Aorta (tissue), 5 donors: ENCODE results near the gene MAJIN. TPM values are rescaled to one million over a fixed set of nuclear protein-coding genes. Genes with fewer than 3 reads are reported as not detected.

Source experiments
- ATAC-seq: fragments of 200-7000 bp; cut with Tn5 transposase; one replicate; pipeline ENCODE4 v1.9.1; 2022; ENCODE audit warnings: moderate library complexity; ENCODE audit not compliant: low FRiP score
- DNase-seq, 2 donors: peaks; one replicate each; pipeline ENCODE4 v3.0.0-alpha.2; 2020
- H3K27ac ChIP-seq, 2 donors: one replicate each; pipeline ENCODE4 v1.5.1; 2013; ENCODE audit warnings: low read length in 2 of 2, mild to moderate bottlenecking in 2 of 2, moderate library complexity in 2 of 2, control low read depth in 1 of 2, inconsistent platforms in 1 of 2, low read depth in 1 of 2
- H3K27me3 ChIP-seq, 2 donors: one replicate each; pipeline ENCODE4 v1.6.1; 2013; ENCODE audit warnings: control low read depth in 1 of 2, low read length in 1 of 2, mild to moderate bottlenecking in 1 of 2, moderate library complexity in 1 of 2; ENCODE audit not compliant: insufficient read depth in 2 of 2, control insufficient read depth in 1 of 2
- H3K36me3 ChIP-seq, 2 donors: one replicate each; pipeline ENCODE4 v1.6.1; 2013; ENCODE audit warnings: control low read depth in 1 of 2, low read length in 1 of 2, mild to moderate bottlenecking in 1 of 2; ENCODE audit not compliant: insufficient read depth in 2 of 2, control insufficient read depth in 1 of 2
- H3K4me1 ChIP-seq, 2 donors: one replicate each; pipeline ENCODE4 v1.6.1; 2013; ENCODE audit warnings: low read length in 2 of 2, control low read depth in 1 of 2, mild to moderate bottlenecking in 1 of 2, moderate library complexity in 1 of 2; ENCODE audit not compliant: insufficient read depth in 2 of 2, control insufficient read depth in 1 of 2
- H3K4me3 ChIP-seq, 2 donors: one replicate each; pipeline ENCODE4 v1.5.1; 2013; ENCODE audit warnings: low read length in 2 of 2, control low read depth in 1 of 2, mild to moderate bottlenecking in 1 of 2
- H3K9me3 ChIP-seq: one replicate; pipeline ENCODE4 v1.6.1; 2013; ENCODE audit warnings: mild to moderate bottlenecking, low read length; ENCODE audit not compliant: control insufficient read depth
- WGBS, 2 donors: extraction: QIAGEN DNeasy Blood & Tissue Kit; methylation state at CpG; one replicate each; pipeline ENCODE4 v1.1.7; 2013; 5-methylcytosine and 5-hydroxymethylcytosine counted together
- intact Hi-C, 2 donors: fragments of 100-400 bp; cut with DNase I; formaldehyde crosslinking; loops; one replicate each; pipeline versions ENCODE4 v1.14.2 to v1.15.0; 2022
- microRNA-seq, 2 donors: library from miRNA; unstranded; fragments of <30 nt; microRNA quantifications; one replicate each; pipeline ENCODE4 v1.2.0, GENCODE V29; 2020
- polyA plus RNA-seq, 2 donors: library from polyadenylated mRNA; stranded (reverse); fragments of 200-250 nt; gene quantifications; one replicate each; pipeline ENCODE4 v1.2.3, GENCODE V29; 2013
- total RNA-seq, 2 donors: library from RNA; stranded (reverse); fragmentation: NEBNext Ultra II Directional; extraction: Animal tissue kit (Norgen Biotek cat#: 25700); gene quantifications; one replicate each; pipeline ENCODE4 v1.2.1, GENCODE V29; 2021
- donor health status: healthy with polysubstance abuse.
- donor health status: Bipolar disorder and iron deficiency.
- donor health status: DM: no; HTN: no; CAD: no.
- donor health status: DM: no; HTN: no; CAD: no.
- donor health status: DM: yes; HTN: yes; CAD: no.

MAJIN gene
- total and polyA plus RNA-seq, 4 donors = not detected

- DNase-seq = no peak
- Histone ChIP-seq H3K9me3 (no peaks in the 10 kb centered on the region), H3K36me3 (no peaks in the 10 kb centered on the region), H3K4me3 (no peak overlapping the region), H3K4me1 (no peaks in the 10 kb centered on the region), H3K27me3 (no peaks in the 10 kb centered on the region), H3K27ac (no peak overlapping the region)
- no peak for ATAC-seq
- intact Hi-C loops = no loop called here
- 90 to 93% methylated on average over 7 of the region's 7 CpGs for WGBS, 2 donors
Measured at GRCh38 chr11:64890522-64890939, 81.4 kb downstream of the MAJIN start.

- no peak for DNase-seq
- Histone ChIP-seq H3K9me3 (no peaks in the 10 kb centered on the region), H3K27me3 (no peaks in the 10 kb centered on the region), H3K27ac (no peak overlapping the region), H3K4me1 (no peaks in the 10 kb centered on the region), H3K4me3 (no peak overlapping the region), H3K36me3 (no peaks in the 10 kb centered on the region)
- 69% methylated on average over 9 of the region's 9 CpGs for WGBS, 2 donors
- intact Hi-C loops = no loop called here
- no peak for ATAC-seq
Measured at GRCh38 chr11:64888729-64889511, 83.0 kb downstream of the MAJIN start.

- no peaks in the 10 kb centered on the region for H3K36me3 ChIP-seq
- no peak overlapping the region for H3K4me3 ChIP-seq
- DNase-seq = no peak
- H3K27me3 ChIP-seq = no peaks in the 10 kb centered on the region
- no peaks in the 10 kb centered on the region for H3K9me3 ChIP-seq
- intact Hi-C loops = no loop called here
- WGBS, 2 donors = 69 to 70% methylated on average over 8 of the region's 8 CpGs
- ATAC-seq = no peak
- no peak overlapping the region for H3K27ac ChIP-seq
- no peaks in the 10 kb centered on the region for H3K4me1 ChIP-seq
Measured at GRCh38 chr11:64888406-64888728, 83.5 kb downstream of the MAJIN start.

Small RNA genes within 50 kb of the gene (microRNA-seq; reads per million reads assigned to microRNA genes)
- 0 to 0.60 reads per million in 2 donors for gene MIR6749
- 0 to 1.2 reads per million in 2 donors for gene MIR6750
- gene MIR6879 = 3.0 to 6.0 reads per million in 2 donors

Other genes with a start within 250 kb of the MAJIN start
- gene NRXN2, start 248.9 kb downstream of the MAJIN start, total RNA-seq = 10 to 100 TPM; 21.6 to 35.9 TPM
- 1 to 10 TPM; 2.6 to 9.6 TPM for gene NRXN2, start 248.9 kb downstream of the MAJIN start, polyA plus RNA-seq
- 10 to 100 TPM; 44.7 to 52.6 TPM for gene RASGRP2, start 228.0 kb downstream of the MAJIN start, total RNA-seq
- gene RASGRP2, start 228.0 kb downstream of the MAJIN start, polyA plus RNA-seq = 100 to 1,000 TPM in 1 of 2 donors, 10 to 100 TPM in 1; 20.8 to 152 TPM
- gene PYGM, start 212.1 kb downstream of the MAJIN start, total RNA-seq = 10 to 100 TPM; 11.5 to 12.9 TPM
- 10 to 100 TPM in 1 of 2 donors, 1 to 10 TPM in 1; 1.9 to 12.5 TPM for gene PYGM, start 212.1 kb downstream of the MAJIN start, polyA plus RNA-seq
- 100 to 1,000 TPM; 267 to 322 TPM for gene SF1, start 193.6 kb downstream of the MAJIN start, total RNA-seq
- 100 to 1,000 TPM in 1 of 2 donors, 10 to 100 TPM in 1; 46.6 to 136 TPM for gene SF1, start 193.6 kb downstream of the MAJIN start, polyA plus RNA-seq
- gene MAP4K2, start 168.9 kb downstream of the MAJIN start, total RNA-seq = 10 to 100 TPM; 10.7 to 11.5 TPM
- 10 to 100 TPM in 1 of 2 donors, 1 to 10 TPM in 1; 5.4 to 29.6 TPM for gene MAP4K2, start 168.9 kb downstream of the MAJIN start, polyA plus RNA-seq
- 10 to 100 TPM; 14.5 to 18.0 TPM for gene MEN1, start 161.6 kb downstream of the MAJIN start, total RNA-seq
- gene MEN1, start 161.6 kb downstream of the MAJIN start, polyA plus RNA-seq = 10 to 100 TPM in 1 of 2 donors, 1 to 10 TPM in 1; 9.1 to 18.8 TPM
- gene CDC42BPG, start 127.5 kb downstream of the MAJIN start, total RNA-seq = 1 to 10 TPM in 1 of 2 donors, under 1 TPM in 1; 0.29 to 1.2 TPM
- 1 to 10 TPM in 1 of 2 donors, under 1 TPM in 1; 0.56 to 6.0 TPM for gene CDC42BPG, start 127.5 kb downstream of the MAJIN start, polyA plus RNA-seq
- gene EHD1, start 93.5 kb downstream of the MAJIN start, total RNA-seq = 100 to 1,000 TPM in 1 of 2 donors, 10 to 100 TPM in 1; 61.8 to 122 TPM
- gene EHD1, start 93.5 kb downstream of the MAJIN start, polyA plus RNA-seq = 10 to 100 TPM; 14.4 to 28.8 TPM
- 10 to 100 TPM; 19.6 to 20.6 TPM for gene ATG2A, start 54.9 kb downstream of the MAJIN start, total RNA-seq
- 10 to 100 TPM in 1 of 2 donors, 1 to 10 TPM in 1; 7.0 to 34.9 TPM for gene ATG2A, start 54.9 kb downstream of the MAJIN start, polyA plus RNA-seq
- 10 to 100 TPM; 32.7 to 36.8 TPM for gene PPP2R5B, start 47.4 kb downstream of the MAJIN start, total RNA-seq
- gene PPP2R5B, start 47.4 kb downstream of the MAJIN start, polyA plus RNA-seq = 10 to 100 TPM in 1 of 2 donors, 1 to 10 TPM in 1; 9.5 to 28.6 TPM
- not detected for gene GPHA2, start 36.2 kb downstream of the MAJIN start, total RNA-seq
- under 1 TPM in 1 of 2 donors, not detected in 1; 0.43 TPM for gene GPHA2, start 36.2 kb downstream of the MAJIN start, polyA plus RNA-seq
- 1 to 10 TPM; 2.5 to 3.6 TPM for gene BATF2, start 24.9 kb upstream of the MAJIN start, total RNA-seq
- 1 to 10 TPM; 1.4 to 1.9 TPM for gene BATF2, start 24.9 kb upstream of the MAJIN start, polyA plus RNA-seq
- gene ARL2, start 42.1 kb upstream of the MAJIN start, total RNA-seq = 10 to 100 TPM; 96.3 to 98.5 TPM
- 100 to 1,000 TPM; 151 to 175 TPM for gene ARL2, start 42.1 kb upstream of the MAJIN start, polyA plus RNA-seq
- 10 to 100 TPM; 19.9 to 26.1 TPM for gene SNX15, start 55.3 kb upstream of the MAJIN start, total RNA-seq
- 10 to 100 TPM; 21.7 to 26.2 TPM for gene SNX15, start 55.3 kb upstream of the MAJIN start, polyA plus RNA-seq
- 1 to 10 TPM; 3.6 to 4.9 TPM for gene SAC3D1, start 69.1 kb upstream of the MAJIN start, total RNA-seq
- gene SAC3D1, start 69.1 kb upstream of the MAJIN start, polyA plus RNA-seq = 1 to 10 TPM; 5.4 to 7.5 TPM
- 10 to 100 TPM; 14.1 to 29.4 TPM for gene NAALADL1, start 86.4 kb upstream of the MAJIN start, total RNA-seq
- 10 to 100 TPM; 25.8 to 45.9 TPM for gene NAALADL1, start 86.4 kb upstream of the MAJIN start, polyA plus RNA-seq
- gene CDCA5, start 111.9 kb upstream of the MAJIN start, total RNA-seq = 1 to 10 TPM in 1 of 2 donors, under 1 TPM in 1; 0.81 to 1.0 TPM
- 1 to 10 TPM in 1 of 2 donors, under 1 TPM in 1; 1.00 to 2.5 TPM for gene CDCA5, start 111.9 kb upstream of the MAJIN start, polyA plus RNA-seq
- gene ZFPL1, start 112.1 kb upstream of the MAJIN start, total RNA-seq = 10 to 100 TPM; 31.5 to 35.0 TPM
- 10 to 100 TPM; 24.9 to 69.9 TPM for gene ZFPL1, start 112.1 kb upstream of the MAJIN start, polyA plus RNA-seq
- 100 to 1,000 TPM; 101 to 121 TPM for gene VPS51, start 124.1 kb upstream of the MAJIN start, total RNA-seq
- 100 to 1,000 TPM in 1 of 2 donors, 10 to 100 TPM in 1; 73.0 to 191 TPM for gene VPS51, start 124.1 kb upstream of the MAJIN start, polyA plus RNA-seq
- 1 to 10 TPM; 5.2 to 7.2 TPM for gene TM7SF2, start 139.8 kb upstream of the MAJIN start, total RNA-seq
- 10 to 100 TPM in 1 of 2 donors, 1 to 10 TPM in 1; 4.0 to 11.8 TPM for gene TM7SF2, start 139.8 kb upstream of the MAJIN start, polyA plus RNA-seq
- gene ZNHIT2, start 145.6 kb upstream of the MAJIN start, total RNA-seq = 1 to 10 TPM; 4.1 to 7.5 TPM
- gene ZNHIT2, start 145.6 kb upstream of the MAJIN start, polyA plus RNA-seq = 10 to 100 TPM in 1 of 2 donors, 1 to 10 TPM in 1; 3.4 to 12.9 TPM
- gene FAU, start 150.0 kb upstream of the MAJIN start, total RNA-seq = 100 to 1,000 TPM; 674 to 804 TPM
- gene FAU, start 150.0 kb upstream of the MAJIN start, polyA plus RNA-seq = 1,000 to 10,000 TPM; 1,037 to 1,172 TPM
- 10 to 100 TPM; 35.0 to 37.1 TPM for gene MRPL49, start 150.2 kb upstream of the MAJIN start, total RNA-seq
- gene MRPL49, start 150.2 kb upstream of the MAJIN start, polyA plus RNA-seq = 10 to 100 TPM; 44.2 to 52.2 TPM
- 10 to 100 TPM; 50.2 to 64.0 TPM for gene SYVN1, start 162.4 kb upstream of the MAJIN start, total RNA-seq
- gene SYVN1, start 162.4 kb upstream of the MAJIN start, polyA plus RNA-seq = 10 to 100 TPM in 1 of 2 donors, 1 to 10 TPM in 1; 5.5 to 26.2 TPM
- not detected for gene SPDYC, start 198.1 kb upstream of the MAJIN start, total RNA-seq
- gene SPDYC, start 198.1 kb upstream of the MAJIN start, polyA plus RNA-seq = not detected
- gene CAPN1, start 209.8 kb upstream of the MAJIN start, total RNA-seq = 100 to 1,000 TPM; 109 to 137 TPM
- gene CAPN1, start 209.8 kb upstream of the MAJIN start, polyA plus RNA-seq = 10 to 100 TPM; 75.5 to 96.3 TPM